HL-60 (cell line): ENCODE results near the gene AGTRAP.

Source experiments
- CTCF ChIP-seq: IDR thresholded peaks from one replicate; pipeline ENCODE4 v1.5.1; 2011; ENCODE audit warnings: low read length, control low read depth, inconsistent platforms; ENCODE audit not compliant: insufficient read depth
- POLR2AphosphoS5 ChIP-seq: IDR thresholded peaks from 2 replicates; pipeline ENCODE4 v1.6.1; 2012; ENCODE audit warnings: low read depth
- REST ChIP-seq: IDR thresholded peaks from 2 replicates; pipeline ENCODE4 v1.6.1; 2012; ENCODE audit warnings: low read depth; ENCODE audit not compliant: insufficient replicate concordance

GRCh38 chr1:11693024-11693590 is 42.8 kb upstream of the AGTRAP start:
- TF ChIP-seq CTCF = no peak
- TF ChIP-seq POLR2AphosphoS5 = no peak
- no peak for TF ChIP-seq REST
